Tibial nerve (tissue), 4 donors: Measurements from ENCODE around the gene WNT4. TPM values are rescaled to one million over a fixed set of nuclear protein-coding genes. Genes with fewer than 3 reads are reported as not detected.

Experiments
- DNase-seq, 2 donors: peaks; one replicate each; pipeline ENCODE4 v3.0.0-alpha.2; 2019; ENCODE audit warnings: low spot score in 2 of 2
- H3K27ac ChIP-seq, 4 donors: fragments of 200-600 bp; sonication (generic) in 3 of 4; one replicate each; pipeline ENCODE4 v1.5.1; 2017 to 2019; ENCODE audit warnings: mild to moderate bottlenecking in 1 of 4
- H3K27me3 ChIP-seq, 2 donors: fragments of 200-600 bp; sonication (generic) in 1 of 2; one replicate each; pipeline versions ENCODE4 v1.5.1 to v1.6.0; 2017 to 2019
- H3K36me3 ChIP-seq, 3 donors: fragments of 200-600 bp; sonication (generic); one replicate each; pipeline ENCODE4 v1.5.1; 2018 to 2019
- H3K4me1 ChIP-seq, 4 donors: fragments of 200-600 bp; sonication (generic) in 3 of 4; one replicate each; pipeline ENCODE4 v1.5.1; 2017 to 2019
- H3K4me3 ChIP-seq, 4 donors: fragments of 200-600 bp; sonication (generic) in 3 of 4; one replicate each; pipeline ENCODE4 v1.5.1; 2017 to 2019; ENCODE audit warnings: mild to moderate bottlenecking in 1 of 4, moderate library complexity in 1 of 4
- H3K9me3 ChIP-seq, 4 donors: fragments of 200-600 bp; sonication (generic) in 3 of 4; one replicate each; pipeline ENCODE4 v1.5.1; 2017 to 2019
- EP300 ChIP-seq, 2 donors: sonication (generic); formaldehyde crosslinking; IDR thresholded peaks; one replicate each; pipeline ENCODE4 v1.6.1; 2017; ENCODE audit warnings: antibody characterized with exemption in 2 of 2, mild to moderate bottlenecking in 1 of 2
- POLR2A ChIP-seq, 2 donors: fragments of 450-650 bp; IDR thresholded peaks; one replicate each; pipeline ENCODE4 v1.6.1; 2017; ENCODE audit warnings: antibody characterized with exemption in 2 of 2, mild to moderate bottlenecking in 2 of 2, moderate library complexity in 2 of 2
- WGBS, 2 donors: methylation state at CpG; one replicate each; pipeline ENCODE4 v1.1.5; 2018; 5-methylcytosine and 5-hydroxymethylcytosine counted together
- total RNA-seq, 4 donors: library from RNA; depleted of rRNA; stranded (reverse); fragments of >200 nt; gene quantifications; one replicate each; pipeline ENCODE4 v1.1.0, GENCODE V29; 2016
- TF ChIP-seq, protein P1 (sequence below), 5 experiments: fragments of 200-600 bp in 3 of 5; fragments of 450-650 bp in 2 of 5; sonication (generic) in 3 of 5; IDR thresholded peaks; one replicate each; pipeline ENCODE4 v1.5.1; 2016 to 2019; ENCODE audit warnings: antibody characterized with exemption in 5 of 5, mild to moderate bottlenecking in 3 of 5, moderate library complexity in 2 of 5

The WNT4 gene
- total RNA-seq, 4 donors from 2014 or later: under 0.01 to 0.63 (median 0.20) TPM; not detected in 1

DNA sequence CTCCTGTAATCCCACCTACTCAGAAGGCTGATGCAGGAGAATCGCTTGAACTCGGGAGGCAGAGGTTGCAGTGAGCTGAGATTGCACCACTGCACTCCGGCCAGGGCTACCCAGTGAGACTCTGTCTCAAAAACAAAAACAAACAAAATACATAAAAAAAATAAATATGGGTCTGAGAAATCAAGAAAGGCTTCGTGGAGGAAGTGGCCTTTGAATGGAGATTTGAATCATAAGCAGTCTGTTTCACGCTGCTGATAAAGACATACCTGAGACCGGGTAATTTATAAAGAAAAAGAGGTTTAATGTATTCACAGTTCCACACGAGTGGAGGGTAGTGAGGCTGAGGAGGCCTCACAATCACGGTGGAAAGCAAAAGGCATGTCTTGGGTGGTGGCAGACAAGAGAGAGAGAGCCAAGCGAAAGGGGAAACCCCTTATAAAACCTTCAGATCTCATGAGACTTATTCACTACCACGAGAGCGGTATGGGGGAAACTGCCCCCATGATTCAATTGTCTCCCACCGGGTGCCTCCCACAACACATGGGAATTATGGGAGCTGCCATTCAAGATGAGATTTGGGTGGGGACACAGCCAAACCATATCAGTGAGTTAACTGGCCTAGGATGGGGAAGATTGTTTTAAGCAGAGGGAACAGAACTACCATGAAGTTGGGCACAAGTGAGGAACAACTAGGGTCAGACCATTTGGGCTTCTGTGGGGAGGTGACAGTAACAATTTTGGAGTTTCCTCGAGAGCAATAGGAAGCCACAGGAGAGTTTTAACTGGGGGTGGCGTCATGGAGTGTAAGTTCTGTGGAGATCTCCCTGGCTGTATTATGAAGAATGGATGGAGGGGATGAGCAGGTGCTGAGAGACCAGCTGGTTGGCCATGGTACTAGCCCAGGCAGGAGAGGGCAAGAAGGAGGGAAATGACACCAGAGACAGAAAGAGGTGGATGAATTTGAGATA is 22.2 kb upstream of the WNT4 start:
- H3K27me3 ChIP-seq: no peaks in the 10 kb centered on the region
- DNase-seq: no peak
- no peaks in the 10 kb centered on the region for H3K9me3 ChIP-seq
- no peaks in the 10 kb centered on the region for H3K4me1 ChIP-seq
- no peak for TF ChIP-seq POLR2A (IDR thresholded peaks at IDR 0.05)
- TF ChIP-seq, protein P1, sequence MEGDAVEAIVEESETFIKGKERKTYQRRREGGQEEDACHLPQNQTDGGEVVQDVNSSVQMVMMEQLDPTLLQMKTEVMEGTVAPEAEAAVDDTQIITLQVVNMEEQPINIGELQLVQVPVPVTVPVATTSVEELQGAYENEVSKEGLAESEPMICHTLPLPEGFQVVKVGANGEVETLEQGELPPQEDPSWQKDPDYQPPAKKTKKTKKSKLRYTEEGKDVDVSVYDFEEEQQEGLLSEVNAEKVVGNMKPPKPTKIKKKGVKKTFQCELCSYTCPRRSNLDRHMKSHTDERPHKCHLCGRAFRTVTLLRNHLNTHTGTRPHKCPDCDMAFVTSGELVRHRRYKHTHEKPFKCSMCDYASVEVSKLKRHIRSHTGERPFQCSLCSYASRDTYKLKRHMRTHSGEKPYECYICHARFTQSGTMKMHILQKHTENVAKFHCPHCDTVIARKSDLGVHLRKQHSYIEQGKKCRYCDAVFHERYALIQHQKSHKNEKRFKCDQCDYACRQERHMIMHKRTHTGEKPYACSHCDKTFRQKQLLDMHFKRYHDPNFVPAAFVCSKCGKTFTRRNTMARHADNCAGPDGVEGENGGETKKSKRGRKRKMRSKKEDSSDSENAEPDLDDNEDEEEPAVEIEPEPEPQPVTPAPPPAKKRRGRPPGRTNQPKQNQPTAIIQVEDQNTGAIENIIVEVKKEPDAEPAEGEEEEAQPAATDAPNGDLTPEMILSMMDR (IDR thresholded peaks at IDR 0.05): no peak
- no peak for TF ChIP-seq EP300 (IDR thresholded peaks at IDR 0.05)
- WGBS, 2 donors: 82 to 85% methylated on average over 14 of the region's 14 CpGs
- H3K4me3 ChIP-seq: no peak overlapping the region
- no peak overlapping the region for H3K27ac ChIP-seq
- no peaks in the 10 kb centered on the region for H3K36me3 ChIP-seq

DNA sequence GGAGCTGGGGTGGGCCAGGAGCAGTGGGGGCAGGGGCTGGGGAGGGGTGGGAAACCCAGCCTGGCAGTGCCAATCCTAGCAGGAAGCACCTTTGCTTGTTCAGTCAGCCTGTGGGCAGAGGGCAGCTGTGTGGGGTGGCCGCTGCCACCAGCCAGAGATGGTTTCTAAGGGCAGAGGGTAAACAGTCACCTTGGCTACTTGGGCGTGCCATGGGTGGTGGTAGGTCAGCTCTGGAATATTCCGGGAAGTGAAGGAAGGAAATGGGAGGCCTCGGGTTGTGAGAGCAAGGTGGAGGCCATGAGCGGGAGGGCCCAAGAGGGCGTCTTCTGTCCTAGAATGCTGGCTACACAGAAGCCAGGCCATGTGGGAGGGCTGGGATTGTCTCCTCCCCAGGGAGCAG is 20.7 kb upstream of the WNT4 start:
- WGBS, 2 donors: 63 to 75% methylated on average over 6 of the region's 6 CpGs
- H3K27ac ChIP-seq: no peak overlapping the region
- no peak for TF ChIP-seq EP300 (IDR thresholded peaks at IDR 0.05)
- no peak for TF ChIP-seq POLR2A (IDR thresholded peaks at IDR 0.05)
- TF ChIP-seq, protein P1 (IDR thresholded peaks at IDR 0.05): no peak
- no peaks in the 10 kb centered on the region for H3K27me3 ChIP-seq
- H3K36me3 ChIP-seq: no peaks in the 10 kb centered on the region
- no peak overlapping the region for H3K4me3 ChIP-seq
- H3K9me3 ChIP-seq: no peaks in the 10 kb centered on the region
- H3K4me1 ChIP-seq: no peaks in the 10 kb centered on the region
- DNase-seq: no peak

DNA sequence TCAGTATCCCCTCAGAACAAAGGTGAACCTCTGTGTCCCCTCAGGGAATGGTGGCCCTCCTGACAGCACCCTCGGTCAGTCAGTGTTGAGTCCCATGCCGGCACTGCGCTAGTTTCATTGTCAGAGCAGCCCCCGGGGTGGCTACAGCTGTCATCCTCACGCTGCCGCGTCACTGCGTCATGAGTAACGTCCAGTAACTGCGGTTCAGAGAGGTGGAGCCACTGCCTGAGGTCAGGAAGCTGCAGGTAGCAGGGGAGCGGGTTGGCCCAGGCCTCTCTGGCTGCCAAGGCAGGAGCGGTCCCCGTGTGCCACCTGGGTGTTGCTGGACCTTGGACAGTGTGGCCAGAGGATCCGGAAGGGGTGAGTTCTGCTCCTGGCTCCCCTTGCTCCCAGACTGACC is 20.2 kb upstream of the WNT4 start:
- H3K36me3 ChIP-seq: no peaks in the 10 kb centered on the region
- DNase-seq: no peak
- H3K4me1 ChIP-seq: no peaks in the 10 kb centered on the region
- no peak overlapping the region for H3K27ac ChIP-seq
- WGBS, 2 donors: 85 to 86% methylated on average over 11 to 14 of the region's 14 CpGs
- no peaks in the 10 kb centered on the region for H3K9me3 ChIP-seq
- no peaks in the 10 kb centered on the region for H3K27me3 ChIP-seq
- no peak for TF ChIP-seq EP300 (IDR thresholded peaks at IDR 0.05)
- TF ChIP-seq, protein P1 (IDR thresholded peaks at IDR 0.05): no peak
- no peak for TF ChIP-seq POLR2A (IDR thresholded peaks at IDR 0.05)
- H3K4me3 ChIP-seq: no peak overlapping the region

DNA sequence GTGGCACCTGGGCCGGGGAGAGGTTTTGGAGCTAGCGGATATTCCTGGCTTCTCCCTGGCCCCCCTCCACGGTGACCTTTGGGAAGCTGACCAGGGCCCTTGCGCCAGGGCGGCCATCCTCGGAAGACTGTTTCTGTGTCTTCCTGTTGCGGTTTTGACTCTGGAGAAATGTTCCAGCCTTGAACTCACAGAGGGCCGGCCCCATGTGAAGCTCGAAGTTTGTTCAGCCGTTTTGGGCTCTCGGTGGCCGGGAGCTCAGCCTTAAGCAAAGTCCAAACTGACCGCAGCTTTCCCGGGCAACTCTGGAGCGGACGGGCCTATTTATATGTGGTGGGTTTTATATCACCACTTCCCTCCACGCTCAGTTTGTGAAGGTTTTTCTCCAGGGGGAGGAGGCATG is 17.0 kb upstream of the WNT4 start:
- no peak overlapping the region for H3K4me3 ChIP-seq
- TF ChIP-seq EP300 (IDR thresholded peaks at IDR 0.05) (no peak), POLR2A (IDR thresholded peaks at IDR 0.05) (no peak)
- TF ChIP-seq, protein P1 (IDR thresholded peaks at IDR 0.05): no peak
- H3K27ac ChIP-seq: no peak overlapping the region
- no peaks in the 10 kb centered on the region for H3K9me3 ChIP-seq
- no peaks in the 10 kb centered on the region for H3K4me1 ChIP-seq
- DNase-seq: no peak
- WGBS, 2 donors: 65 to 81% methylated on average over 17 of the region's 17 CpGs
- no peaks in the 10 kb centered on the region for H3K36me3 ChIP-seq
- H3K27me3 ChIP-seq: peaks cover 0 to 4% of the 10 kb centered on the region in 2 donors

DNA sequence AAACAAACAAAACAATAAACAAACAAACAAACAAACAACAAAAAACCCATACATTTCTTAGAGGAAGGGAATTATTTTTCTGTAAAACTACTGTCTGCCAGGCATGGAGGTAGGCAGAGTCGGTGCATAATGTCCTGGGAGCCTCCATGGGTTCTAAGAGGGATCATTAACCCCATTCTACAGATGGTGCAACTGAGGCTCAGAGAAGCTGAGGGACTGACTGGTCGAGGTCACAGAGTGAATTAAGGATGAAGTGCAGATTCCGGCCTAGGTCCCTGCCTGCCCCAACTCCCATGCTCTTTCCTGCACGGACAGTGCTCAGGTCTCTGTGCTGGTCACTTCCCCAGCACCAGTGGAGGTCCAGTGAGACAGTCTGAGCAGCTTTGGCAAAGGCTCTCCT is 15.8 kb upstream of the WNT4 start:
- DNase-seq: no peak
- 84 to 88% methylated on average over 3 to 4 of the region's 4 CpGs for WGBS, 2 donors
- no peaks in the 10 kb centered on the region for H3K4me1 ChIP-seq
- TF ChIP-seq POLR2A (IDR thresholded peaks at IDR 0.05): no peak
- TF ChIP-seq, protein P1 (IDR thresholded peaks at IDR 0.05): no peak
- no peak for TF ChIP-seq EP300 (IDR thresholded peaks at IDR 0.05)
- H3K27ac ChIP-seq: no peak overlapping the region
- H3K9me3 ChIP-seq: no peaks in the 10 kb centered on the region
- no peaks in the 10 kb centered on the region for H3K36me3 ChIP-seq
- no peak overlapping the region for H3K4me3 ChIP-seq
- H3K27me3 ChIP-seq: peaks cover 0 to 4% of the 10 kb centered on the region in 2 donors
